ENCODE data around the gene ANK3. TPM values are rescaled to one million over a fixed set of nuclear protein-coding genes. Genes with fewer than 3 reads are reported as not detected.

Gene ANK3
- total and polyA plus RNA-seq, 8 donors = 3.6 to 115 (median 31.1) TPM

- intact Hi-C loops (cut with DNase I; ENCODE audit: low total_unique reads) = no loop called here
These were observed 167.6 kb downstream of the ANK3 start for GRCh38 chr10:60222047-60222446.

GRCh38 chr10:60212195-60212594 lies 177.5 kb downstream of the ANK3 start:
- no peak for DNase-seq
- H3K36me3 ChIP-seq = no peaks in the 10 kb centered on the region
- no peaks in the 10 kb centered on the region for H3K4me1 ChIP-seq
- H3K9me3 ChIP-seq = peaks cover 0 to 8% (median 0%) of the 10 kb centered on the region in 4 donors
- TF ChIP-seq EP300 (IDR thresholded peaks at IDR 0.05) (no peak), POLR2AphosphoS5 (IDR thresholded peaks at IDR 0.05) (no peak), POLR2A (IDR thresholded peaks at IDR 0.05) (no peak), CTCF (IDR thresholded peaks at IDR 0.05) (no peak)
- H3K27ac ChIP-seq = no peak overlapping the region
- intact Hi-C loops (cut with DNase I; ENCODE audit: low total_unique reads) = loop anchor here (10.0 kb wide), 1 partner anchor 223 kb away; no protein-coding TSS in a partner anchor
- H3K4me3 ChIP-seq = no peak overlapping the region
- no peaks in the 10 kb centered on the region for H3K27me3 ChIP-seq
- WGBS, 5 donors = 76 to 86% (median 81%) methylated on average over 1 of the region's 1 CpG

More at GRCh38 chr10:60222047-60222446, 167.6 kb downstream of the ANK3 start:
- H3K27ac ChIP-seq = no peak overlapping the region
- H3K4me1 ChIP-seq = no peaks in the 10 kb centered on the region
- no peak overlapping the region for H3K4me3 ChIP-seq
- no peak for DNase-seq
- H3K27me3 ChIP-seq = no peaks in the 10 kb centered on the region
- no peak for TF ChIP-seq POLR2A (IDR thresholded peaks at IDR 0.05)
- no peak for TF ChIP-seq POLR2AphosphoS5 (IDR thresholded peaks at IDR 0.05)
- no peak for TF ChIP-seq CTCF (IDR thresholded peaks at IDR 0.05)
- TF ChIP-seq EP300 (IDR thresholded peaks at IDR 0.05) = no peak
- H3K9me3 ChIP-seq = no peaks in the 10 kb centered on the region
- H3K36me3 ChIP-seq = no peaks in the 10 kb centered on the region
- 65 to 76% (median 75%) methylated on average over 3 of the region's 3 CpGs for WGBS, 5 donors

GRCh38 chr10:60209874-60210570 lies 179.7 kb downstream of the ANK3 start:
- DNase-seq = no peak
- Histone ChIP-seq H3K27me3 (no peaks in the 10 kb centered on the region), H3K36me3 (no peaks in the 10 kb centered on the region), H3K9me3 (peaks cover 0 to 8% (median 0%) of the 10 kb centered on the region in 4 donors), H3K4me1 (no peaks in the 10 kb centered on the region), H3K27ac (no peak overlapping the region), H3K4me3 (no peak overlapping the region)
- 69 to 72% (median 70%) methylated on average over 7 of the region's 7 CpGs for WGBS, 5 donors
- no peak for TF ChIP-seq EP300 (IDR thresholded peaks at IDR 0.05)
- TF ChIP-seq POLR2AphosphoS5 (IDR thresholded peaks at IDR 0.05) = no peak
- intact Hi-C loops (cut with DNase I; ENCODE audit: low total_unique reads) = loop anchor here (10.0 kb wide), 2 partner anchors 95 to 225 kb away; no protein-coding TSS in a partner anchor

- no peak overlapping the region for H3K27ac ChIP-seq
- DNase-seq = peak in 1 of 2 donors; percentile 58
- WGBS, 5 donors = 34 to 44% (median 38%) methylated on average over 4 of the region's 4 CpGs
- H3K27me3 ChIP-seq = no peaks in the 10 kb centered on the region
- intact Hi-C loops (cut with DNase I; ENCODE audit: low total_unique reads) = loop anchor here (10.0 kb wide), 1 partner anchor 94 kb away; no protein-coding TSS in a partner anchor
- peaks cover 0 to 8% (median 0%) of the 10 kb centered on the region in 4 donors for H3K9me3 ChIP-seq
- H3K36me3 ChIP-seq = no peaks in the 10 kb centered on the region
- peak in 5 of 7 experiments; percentile 60 to 66 (median 63) for TF ChIP-seq CTCF (IDR thresholded peaks at IDR 0.05)
- no peak for TF ChIP-seq EP300 (IDR thresholded peaks at IDR 0.05)
- TF ChIP-seq POLR2AphosphoS5 (IDR thresholded peaks at IDR 0.05) = no peak
- no peaks in the 10 kb centered on the region for H3K4me1 ChIP-seq
- no peak overlapping the region for H3K4me3 ChIP-seq
These were observed 180.9 kb downstream of the ANK3 start for GRCh38 chr10:60208676-60209269.
